Calu3 (cell line): ENCODE data around the gene CD1D. TPM values are rescaled to one million over a fixed set of nuclear protein-coding genes. Genes with fewer than 3 reads are reported as not detected.

Experiments used
- BruUV-seq: library from RNA; stranded (reverse); fragments of 400-500 nt; replicated peaks from 2 replicates; lab custom pipeline; 2021; lab: Mats Ljungman, UMichigan
- CTCF ChIA-PET: fragments of 300-600 bp; sonication (Branson Sonifier 250); formaldehyde crosslinking; loops from one replicate; lab custom pipeline; 2022; ENCODE audit warnings: antibody characterized with exemption; lab: Charles Lee
- DNase-seq: peaks from one replicate; pipeline ENCODE4 v3.0.0; 2022
- H3K27ac Mint-ChIP-seq: one replicate; pipeline ENCODE4 v1.8.0; 2022; ENCODE audit warnings: mixed read lengths; ENCODE audit not compliant: unreplicated experiment
- H3K27me3 Mint-ChIP-seq: one replicate; pipeline ENCODE4 v1.8.0; 2022; ENCODE audit warnings: mixed read lengths; ENCODE audit not compliant: unreplicated experiment
- H3K36me3 Mint-ChIP-seq: one replicate; pipeline ENCODE4 v1.8.0; 2022; ENCODE audit warnings: mild to moderate bottlenecking, moderate library complexity, mixed read lengths; ENCODE audit not compliant: insufficient read depth, unreplicated experiment
- H3K4me1 Mint-ChIP-seq: one replicate; pipeline ENCODE4 v1.8.0; 2022; ENCODE audit warnings: mild to moderate bottlenecking, low read depth, mixed read lengths; ENCODE audit not compliant: unreplicated experiment
- H3K4me3 Mint-ChIP-seq: one replicate; pipeline ENCODE4 v1.8.0; 2022; ENCODE audit warnings: mild to moderate bottlenecking, low read depth, moderate library complexity, mixed read lengths; ENCODE audit not compliant: unreplicated experiment
- H3K9me3 Mint-ChIP-seq: one replicate; pipeline ENCODE4 v1.8.0; 2022; ENCODE audit warnings: low read depth, mixed read lengths; ENCODE audit not compliant: unreplicated experiment
- intact Hi-C: fragments of 100-400 bp; cut with micrococcal nuclease; formaldehyde crosslinking; loops from one replicate; pipeline ENCODE4 v1.10.0; 2022; ENCODE audit not compliant: unreplicated experiment
- total RNA-seq: library from RNA; stranded (reverse); gene quantifications from 2 replicates; pipeline ENCODE4 v1.2.3, GENCODE V29; 2022
- TF ChIP-seq, protein P1 (sequence below): fragments of 200-600 bp; IDR thresholded peaks from one replicate; pipeline ENCODE4 v1.8.0; 2022; ENCODE audit warnings: antibody characterized with exemption; ENCODE audit not compliant: unreplicated experiment

Gene CD1D
- total RNA-seq, 1 experiment from 2014 or later, result 0.76 TPM

DNA sequence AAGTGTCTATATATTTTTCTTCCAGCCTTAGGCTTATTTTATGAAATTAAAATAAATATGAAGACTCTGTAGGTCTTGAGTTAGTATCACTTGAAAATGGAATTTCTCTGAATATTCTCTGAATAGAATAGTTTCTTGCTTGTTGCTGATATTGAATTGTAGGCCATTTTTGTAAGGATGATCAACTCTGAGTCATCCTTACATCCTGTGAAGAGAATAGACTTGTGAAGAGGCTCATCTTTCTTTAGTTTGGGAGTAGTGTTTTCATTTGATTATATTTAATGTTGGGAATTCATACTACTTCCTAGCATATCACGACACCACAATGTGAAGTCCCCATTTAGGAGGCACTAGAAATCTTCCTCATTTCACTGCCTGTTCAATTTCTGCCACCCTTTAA, 27.5 kb upstream of the CD1D start:
- CTCF ChIA-PET, result no interaction called here
- DNase-seq, result no peak
- BruUV-seq, result no TSS peak
- Mint-ChIP-seq H3K4me1 (peaks cover 7% of the 10 kb centered on the region), H3K9me3 (peaks cover 4% of the 10 kb centered on the region), H3K36me3 (no peaks in the 10 kb centered on the region), H3K27ac (no peak overlapping the region), H3K4me3 (no peak overlapping the region), H3K27me3 (peaks cover 44% of the 10 kb centered on the region)
- intact Hi-C loops, result no loop called here
- TF ChIP-seq, protein P1, sequence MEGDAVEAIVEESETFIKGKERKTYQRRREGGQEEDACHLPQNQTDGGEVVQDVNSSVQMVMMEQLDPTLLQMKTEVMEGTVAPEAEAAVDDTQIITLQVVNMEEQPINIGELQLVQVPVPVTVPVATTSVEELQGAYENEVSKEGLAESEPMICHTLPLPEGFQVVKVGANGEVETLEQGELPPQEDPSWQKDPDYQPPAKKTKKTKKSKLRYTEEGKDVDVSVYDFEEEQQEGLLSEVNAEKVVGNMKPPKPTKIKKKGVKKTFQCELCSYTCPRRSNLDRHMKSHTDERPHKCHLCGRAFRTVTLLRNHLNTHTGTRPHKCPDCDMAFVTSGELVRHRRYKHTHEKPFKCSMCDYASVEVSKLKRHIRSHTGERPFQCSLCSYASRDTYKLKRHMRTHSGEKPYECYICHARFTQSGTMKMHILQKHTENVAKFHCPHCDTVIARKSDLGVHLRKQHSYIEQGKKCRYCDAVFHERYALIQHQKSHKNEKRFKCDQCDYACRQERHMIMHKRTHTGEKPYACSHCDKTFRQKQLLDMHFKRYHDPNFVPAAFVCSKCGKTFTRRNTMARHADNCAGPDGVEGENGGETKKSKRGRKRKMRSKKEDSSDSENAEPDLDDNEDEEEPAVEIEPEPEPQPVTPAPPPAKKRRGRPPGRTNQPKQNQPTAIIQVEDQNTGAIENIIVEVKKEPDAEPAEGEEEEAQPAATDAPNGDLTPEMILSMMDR, result no peak

DNA sequence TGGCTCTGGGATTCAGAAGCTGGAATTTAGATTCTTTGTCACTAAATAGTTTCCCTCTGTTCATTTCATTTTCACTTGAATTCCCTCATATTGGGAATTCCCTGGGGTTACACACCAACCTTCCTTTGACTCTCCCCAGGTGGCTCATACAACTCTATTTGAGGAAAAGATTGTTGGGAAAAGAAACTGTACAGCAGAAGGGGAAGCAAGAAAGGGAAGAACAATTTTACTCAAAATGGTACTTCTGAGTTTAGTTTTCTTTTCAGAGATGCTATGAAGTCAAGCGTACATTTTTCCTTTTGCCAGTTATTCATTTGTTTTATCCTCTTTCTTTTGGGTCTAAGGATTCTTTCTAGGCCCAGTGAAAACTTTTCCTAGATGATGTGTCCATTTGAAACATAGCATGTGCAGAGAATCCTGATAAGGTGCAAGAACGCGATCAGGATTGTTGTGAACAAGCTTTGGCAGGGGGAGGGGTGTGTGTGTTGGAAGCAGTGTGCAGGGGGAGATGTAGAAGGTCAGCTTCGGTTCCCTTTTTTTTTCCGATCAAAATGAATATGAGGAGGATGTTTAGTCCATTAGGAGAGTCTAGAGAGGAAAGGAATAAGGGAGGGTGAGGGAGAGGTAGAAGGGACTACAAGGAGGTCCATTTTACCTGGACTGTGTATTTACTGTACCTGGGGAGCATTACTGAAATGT, 26.8 kb upstream of the CD1D start:
- intact Hi-C loops, result no loop called here
- BruUV-seq, result no TSS peak
- Mint-ChIP-seq H3K9me3 (peaks cover 1% of the 10 kb centered on the region), H3K36me3 (no peaks in the 10 kb centered on the region), H3K4me3 (no peak overlapping the region), H3K27ac (no peak overlapping the region), H3K4me1 (peaks cover 7% of the 10 kb centered on the region), H3K27me3 (peaks cover 37% of the 10 kb centered on the region)
- DNase-seq, result no peak
- TF ChIP-seq, protein P1, result no peak
- CTCF ChIA-PET, result no interaction called here

DNA sequence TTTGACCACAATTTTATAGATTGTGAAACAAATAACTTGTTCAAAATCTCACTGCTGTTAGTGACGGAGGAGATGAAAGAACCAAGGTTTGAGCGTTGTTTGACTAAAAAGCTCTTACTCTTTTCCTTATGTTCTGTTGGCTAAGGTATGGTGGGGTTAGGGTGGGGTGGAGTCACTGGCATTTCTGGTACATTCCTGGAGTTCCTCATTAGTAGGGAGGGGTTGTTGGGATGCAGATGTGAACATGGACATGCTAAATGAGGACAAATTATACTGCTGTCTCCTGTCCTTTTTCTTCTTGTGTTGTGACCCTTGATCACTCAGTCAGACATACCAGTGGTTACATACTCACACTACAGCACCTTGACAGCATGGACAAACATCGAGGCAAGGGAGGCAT, 26.2 kb upstream of the CD1D start:
- H3K9me3 Mint-ChIP-seq, result no peaks in the 10 kb centered on the region
- no peaks in the 10 kb centered on the region for H3K36me3 Mint-ChIP-seq
- intact Hi-C loops, result no loop called here
- no peak overlapping the region for H3K4me3 Mint-ChIP-seq
- CTCF ChIA-PET, result no interaction called here
- TF ChIP-seq, protein P1, result no peak
- H3K4me1 Mint-ChIP-seq, result peaks cover 7% of the 10 kb centered on the region
- H3K27me3 Mint-ChIP-seq, result peaks cover 31% of the 10 kb centered on the region
- BruUV-seq, result no TSS peak
- DNase-seq, result no peak
- H3K27ac Mint-ChIP-seq, result no peak overlapping the region

DNA sequence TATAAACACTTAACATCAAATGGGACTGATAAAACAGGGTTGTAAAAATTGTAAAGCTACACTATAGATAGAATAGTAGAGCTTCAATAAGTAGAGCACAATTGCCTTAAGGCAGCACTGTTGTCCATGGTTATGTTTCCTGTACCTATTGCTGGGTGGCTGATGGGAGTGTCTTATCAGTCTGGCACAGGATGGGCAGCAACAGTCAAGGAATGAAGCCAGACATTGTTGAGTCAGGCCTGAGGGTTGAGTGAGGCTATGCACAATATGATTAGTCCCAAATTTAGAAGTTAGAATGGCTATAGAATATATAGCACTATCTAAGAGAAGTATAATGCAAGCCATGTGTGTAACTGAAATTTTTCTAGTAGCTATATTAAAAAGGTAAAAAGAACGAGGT, 25.0 kb upstream of the CD1D start:
- CTCF ChIA-PET, result no interaction called here
- DNase-seq, result no peak
- no peaks in the 10 kb centered on the region for H3K36me3 Mint-ChIP-seq

More for the DNA sequence above, 25.0 kb upstream of the CD1D start:
- Mint-ChIP-seq H3K4me1 (peaks cover 7% of the 10 kb centered on the region), H3K9me3 (no peaks in the 10 kb centered on the region), H3K27me3 (peaks cover 28% of the 10 kb centered on the region), H3K4me3 (no peak overlapping the region), H3K27ac (no peak overlapping the region)
- BruUV-seq, result no TSS peak
- TF ChIP-seq, protein P1, result no peak
- intact Hi-C loops, result no loop called here
